ENCODE results near the gene MMRN2. TPM values are rescaled to one million over a fixed set of nuclear protein-coding genes. Genes with fewer than 3 reads are reported as not detected.
A peak's percentile ranks its signal among the peaks of the same experiment; 100 is the strongest.

MMRN2 gene
- total RNA-seq, 2 donors from 2014 or later: 24.6 to 26.1 TPM

- no peaks in the 10 kb centered on the region for H3K36me3 ChIP-seq
- peak within 1 kb of the TSS; percentile 97 to 98 for H3K27ac ChIP-seq
- 13% methylated on average over 57 of the region's 59 CpGs for WGBS
- DNase-seq (ENCODE audit: low spot score): peak; percentile 83
- peaks cover 4% of the 10 kb centered on the region for H3K4me1 ChIP-seq (replicated peaks)
- intact Hi-C loops (cut with DNase I): no loop called here
- no peaks in the 10 kb centered on the region for H3K27me3 ChIP-seq (replicated peaks; ENCODE audit: insufficient read depth)
- peak within 1 kb of the TSS; percentile 48 to 58 for H3K4me3 ChIP-seq
- no peaks in the 10 kb centered on the region for H3K9me3 ChIP-seq
- TF ChIP-seq CTCF (IDR thresholded peaks at IDR 0.05) (peak in 2 of 4 experiments; percentile 4 to 15), POLR2AphosphoS5 (IDR thresholded peaks at IDR 0.05) (peak; percentile 75), POLR2A (IDR thresholded peaks at IDR 0.05) (peak; percentile 55)
Observed at GRCh38 chr10:86968271-86968993, 11.0 kb upstream of the MMRN2 start, which contains the start of gene ADIRF. TSS of gene ADIRF (plus strand) at chr10:86968482. CDS start at chr10:86968545, 63 bp downstream.

GRCh38 chr10:86967481-86967941 lies 10.1 kb upstream of the MMRN2 start:
- intact Hi-C loops (cut with DNase I): no loop called here
- Histone ChIP-seq H3K4me1 (replicated peaks) (peaks cover 4% of the 10 kb centered on the region), H3K36me3 (no peaks in the 10 kb centered on the region), H3K27ac (peak overlapping the region; percentile 97 to 98), H3K9me3 (no peaks in the 10 kb centered on the region), H3K27me3 (replicated peaks; ENCODE audit: insufficient read depth) (no peaks in the 10 kb centered on the region), H3K4me3 (no peak overlapping the region)
- no peak for DNase-seq (ENCODE audit: low spot score)
- no peak for TF ChIP-seq POLR2AphosphoS5 (IDR thresholded peaks at IDR 0.05)
- TF ChIP-seq CTCF (IDR thresholded peaks at IDR 0.05): no peak
- no peak for TF ChIP-seq POLR2A (IDR thresholded peaks at IDR 0.05)
- WGBS: 73% methylated on average over 7 of the region's 7 CpGs

- Histone ChIP-seq H3K4me3 (no peak overlapping the region), H3K27ac (peak overlapping the region in 1 of 2 donors; percentile 51), H3K27me3 (replicated peaks; ENCODE audit: insufficient read depth) (no peaks in the 10 kb centered on the region), H3K4me1 (replicated peaks) (peaks cover 4% of the 10 kb centered on the region), H3K9me3 (no peaks in the 10 kb centered on the region), H3K36me3 (no peaks in the 10 kb centered on the region)
- 69% methylated on average over 11 of the region's 11 CpGs for WGBS
- no peak for DNase-seq (ENCODE audit: low spot score)
- TF ChIP-seq CTCF (IDR thresholded peaks at IDR 0.05) (no peak), POLR2A (IDR thresholded peaks at IDR 0.05) (no peak), POLR2AphosphoS5 (IDR thresholded peaks at IDR 0.05) (no peak)
- intact Hi-C loops (cut with DNase I): no loop called here
Observed at GRCh38 chr10:86965986-86966654, 8.7 kb upstream of the MMRN2 start.

GRCh38 chr10:86964847-86965190 lies 7.4 kb upstream of the MMRN2 start:
- TF ChIP-seq POLR2AphosphoS5 (IDR thresholded peaks at IDR 0.05): no peak
- no peak for TF ChIP-seq POLR2A (IDR thresholded peaks at IDR 0.05)
- TF ChIP-seq CTCF (IDR thresholded peaks at IDR 0.05): no peak
- WGBS: 85% methylated on average over 2 of the region's 2 CpGs
- no peaks in the 10 kb centered on the region for H3K4me1 ChIP-seq (replicated peaks)
- intact Hi-C loops (cut with DNase I): no loop called here
- H3K4me3 ChIP-seq: no peak overlapping the region
- no peak for DNase-seq (ENCODE audit: low spot score)
- no peaks in the 10 kb centered on the region for H3K36me3 ChIP-seq
- H3K27ac ChIP-seq: no peak overlapping the region
- H3K27me3 ChIP-seq (replicated peaks; ENCODE audit: insufficient read depth): no peaks in the 10 kb centered on the region
- H3K9me3 ChIP-seq: no peaks in the 10 kb centered on the region
